H1 (cell line): Measurements from ENCODE around the gene APLP1. TPM values are rescaled to one million over a fixed set of nuclear protein-coding genes. Genes with fewer than 3 reads are reported as not detected.

Source experiments
- BCL11A ChIP-seq, 2 experiments: IDR thresholded peaks; one replicate each; pipeline ENCODE4 v1.6.1; 2011; ENCODE audit warnings: low read depth in 2 of 2, low read length in 2 of 2, mild to moderate bottlenecking in 2 of 2
- CHD7 ChIP-seq: fragments of 300-600 bp; sonication (generic); IDR thresholded peaks from 2 replicates; pipeline ENCODE4 v1.7.1; 2012; ENCODE audit warnings: low read length, moderate library complexity, mild to moderate bottlenecking, inconsistent platforms; ENCODE audit not compliant: insufficient replicate concordance
- EGR1 ChIP-seq: IDR thresholded peaks from 2 replicates; pipeline ENCODE4 v1.6.1; 2011; ENCODE audit warnings: low read depth, low read length, borderline replicate concordance
- FOSL1 ChIP-seq: IDR thresholded peaks from 2 replicates; pipeline ENCODE4 v1.6.1; 2011; ENCODE audit warnings: mild to moderate bottlenecking, low read depth, low read length, moderate library complexity; ENCODE audit not compliant: insufficient read depth
- GABPA ChIP-seq: IDR thresholded peaks from 2 replicates; pipeline ENCODE4 v1.6.1; 2011; ENCODE audit warnings: mild to moderate bottlenecking, low read length, moderate library complexity, borderline replicate concordance; ENCODE audit not compliant: insufficient read depth
- KDM4A ChIP-seq: IDR thresholded peaks from one replicate; pipeline ENCODE4 v1.7.1; 2012; ENCODE audit warnings: low read depth, mild to moderate bottlenecking, moderate library complexity, low read length, inconsistent platforms; ENCODE audit not compliant: severe bottlenecking
- RNF2 ChIP-seq: fragments of 200-900, 300-1000 bp; sonication (generic); IDR thresholded peaks from 2 replicates; pipeline ENCODE4 v1.7.1; 2016; ENCODE audit warnings: borderline replicate concordance, low read depth, mild to moderate bottlenecking, antibody characterized with exemption, low read length; ENCODE audit not compliant: poor library complexity, severe bottlenecking; ENCODE audit errors: missing control alignments
- SUZ12 ChIP-seq: fragments of 200-600 bp; sonication (generic); IDR thresholded peaks from 2 replicates; pipeline ENCODE4 v1.6.1; 2012; ENCODE audit warnings: mild to moderate bottlenecking, inconsistent platforms, low read length, moderate library complexity, mixed read lengths
- ZNF274 ChIP-seq: IDR thresholded peaks from 2 replicates; pipeline ENCODE4 v1.7.0; 2012; ENCODE audit warnings: low read length, borderline replicate concordance; ENCODE audit errors: extremely low read depth
- polyA plus RNA-seq, 7 experiments: library from polyadenylated mRNA; depleted of rRNA in 3 of 7; stranded (reverse) in 5 of 7; unstranded in 2 of 7; fragments of >200 nt in 5 of 7; fragments of 200-250 nt in 2 of 7; gene quantifications; 1 replicate in 5 of 7; 2 replicates in 1 of 7; 4 replicates in 1 of 7; pipeline versions ENCODE4 v1.2.1 to v1.2.3, GENCODE V29; 2011 to 2013; ENCODE audit warnings: missing spikeins in 2 of 7, mixed read lengths in 2 of 7
- total RNA-seq: library from RNA; stranded (reverse); fragmentation: NEBNext Ultra II Directional; extraction: Animal tissue kit (Norgen Biotek cat#: 25700); gene quantifications from 2 replicates; pipeline ENCODE4 v1.2.1, GENCODE V29; 2021

APLP1 gene
- total and polyA plus RNA-seq, 2 of the 8 experiments (the other 6 are each of a cell fraction or from before 2014, with no cell fraction given) = 19.9 to 22.0 TPM

GRCh38 chr19:35890113-35890650 lies 21.8 kb downstream of the APLP1 start (continued):
- TF ChIP-seq CHD7 (no peak), KDM4A (no peak), RNF2 (no peak), FOSL1 (no peak), BCL11A (IDR thresholded peaks at IDR 0.05; ENCODE audit: low read depth in 2 of 2, low read length in 2 of 2) (no peak), SUZ12 (no peak), ZNF274 (no peak), GABPA (no peak), EGR1 (no peak)
